Endothelial cell (in vitro differentiated cells): ENCODE results near the gene TSPAN9. TPM values are rescaled to one million over a fixed set of nuclear protein-coding genes. Genes with fewer than 3 reads are reported as not detected.
A peak's percentile ranks its signal among the peaks of the same experiment; 100 is the strongest.

Experiments used
- DNase-seq: peaks from one replicate; pipeline ENCODE4 v3.0.0; 2021; ENCODE audit warnings: low spot score
- H3K27ac Mint-ChIP-seq: one replicate; pipeline ENCODE4 v1.8.0; 2021; ENCODE audit warnings: mixed read lengths, inconsistent platforms; ENCODE audit not compliant: unreplicated experiment
- H3K27me3 Mint-ChIP-seq: one replicate; pipeline ENCODE4 v1.8.0; 2021; ENCODE audit warnings: mild to moderate bottlenecking, moderate library complexity, mixed read lengths, inconsistent platforms; ENCODE audit not compliant: unreplicated experiment
- H3K36me3 Mint-ChIP-seq: one replicate; pipeline ENCODE4 v1.8.0; 2021; ENCODE audit warnings: mild to moderate bottlenecking, low read depth, mixed read lengths, inconsistent platforms; ENCODE audit not compliant: unreplicated experiment
- H3K4me1 Mint-ChIP-seq: one replicate; pipeline ENCODE4 v1.8.0; 2021; ENCODE audit warnings: mild to moderate bottlenecking, mixed read lengths, inconsistent platforms; ENCODE audit not compliant: unreplicated experiment
- H3K4me3 Mint-ChIP-seq: one replicate; pipeline ENCODE4 v1.8.0; 2021; ENCODE audit warnings: mild to moderate bottlenecking, mixed read lengths, inconsistent platforms; ENCODE audit not compliant: unreplicated experiment
- H3K9me3 Mint-ChIP-seq: one replicate; pipeline ENCODE4 v1.8.0; 2021; ENCODE audit warnings: mixed read lengths, inconsistent platforms; ENCODE audit not compliant: unreplicated experiment
- CTCF ChIP-seq: fragments of 200-600 bp; sonication (generic); IDR thresholded peaks from one replicate; pipeline ENCODE4 v1.5.0; 2021; ENCODE audit warnings: antibody characterized with exemption; ENCODE audit not compliant: unreplicated experiment
- long read RNA-seq: library from polyadenylated mRNA; unstranded; transcript quantifications from one replicate; pipeline ENCODE4 v2.0.0, GENCODE V29; 2020; ENCODE audit not compliant: unreplicated experiment
- total RNA-seq: library from RNA; stranded (reverse); fragmentation: NEBNext Ultra II Directional; extraction: Animal tissue kit (Norgen Biotek cat#: 25700); gene quantifications from one replicate; pipeline ENCODE4 v1.2.1, GENCODE V29; 2021; ENCODE audit not compliant: unreplicated experiment

The TSPAN9 gene
- total RNA-seq = 116 TPM
- long read RNA-seq, full-length matches to known transcripts = 18 of 23 reads
- long read RNA-seq, partial matches to known transcripts = 2 of 23 reads
- long read RNA-seq, other reads (novel, unspliced or antisense) = 3 of 23 reads

GRCh38 chr12:3076730-3077571, at the start of gene TSPAN9:
Gene TSPAN9, plus strand, starts transcription at chr12:3077379. Its CDS starts 123,815 bp downstream, at chr12:3201194.
- no peak for TF ChIP-seq CTCF
- Mint-ChIP-seq H3K9me3 (no peaks in the 10 kb centered on the region), H3K36me3 (peaks cover 6% of the 10 kb centered on the region), H3K4me3 (peak within 1 kb of the TSS; percentile 93), H3K27ac (peak within 1 kb of the TSS; percentile 74), H3K27me3 (peaks cover 6% of the 10 kb centered on the region), H3K4me1 (peaks cover 23% of the 10 kb centered on the region)
- DNase-seq = peak; percentile 83

GRCh38 chr12:3028108-3028507, 49.1 kb upstream of the TSPAN9 start:
- TF ChIP-seq CTCF = no peak
- Mint-ChIP-seq H3K27me3 (peaks cover 11% of the 10 kb centered on the region), H3K4me1 (peaks cover 30% of the 10 kb centered on the region), H3K36me3 (peaks cover 37% of the 10 kb centered on the region), H3K27ac (no peak overlapping the region), H3K4me3 (no peak overlapping the region), H3K9me3 (no peaks in the 10 kb centered on the region)
- no peak for DNase-seq

- H3K4me1 Mint-ChIP-seq = peaks cover 55% of the 10 kb centered on the region
- peak overlapping the region; percentile 61 for H3K27ac Mint-ChIP-seq
- H3K4me3 Mint-ChIP-seq = peak overlapping the region; percentile 9
- no peak for TF ChIP-seq CTCF
- H3K27me3 Mint-ChIP-seq = peaks cover 14% of the 10 kb centered on the region
- no peaks in the 10 kb centered on the region for H3K9me3 Mint-ChIP-seq
- peaks cover 39% of the 10 kb centered on the region for H3K36me3 Mint-ChIP-seq
- no peak for DNase-seq
Measured at GRCh38 chr12:3030821-3031429, 46.3 kb upstream of the TSPAN9 start.

- DNase-seq = no peak
- Mint-ChIP-seq H3K27me3 (peaks cover 13% of the 10 kb centered on the region), H3K4me3 (no peak overlapping the region), H3K27ac (peak overlapping the region; percentile 89), H3K36me3 (peaks cover 40% of the 10 kb centered on the region), H3K9me3 (no peaks in the 10 kb centered on the region), H3K4me1 (peaks cover 66% of the 10 kb centered on the region)
- no peak for TF ChIP-seq CTCF
Measured at GRCh38 chr12:3032161-3032560, 45.0 kb upstream of the TSPAN9 start.
